ENCODE data around the gene LPGAT1.

The LPGAT1 gene

GRCh38 chr1:211751438-211751837 lies 79.1 kb downstream of the LPGAT1 start:
- DNase-seq (ENCODE audit: low spot score): no peak
- TF ChIP-seq CTCF (IDR thresholded peaks at IDR 0.05): no peak
- Histone ChIP-seq H3K4me3 (no peak overlapping the region), H3K27ac (no peak overlapping the region)

GRCh38 chr1:211750599-211750998 lies 80.0 kb downstream of the LPGAT1 start:
- DNase-seq (ENCODE audit: low spot score): no peak
- Histone ChIP-seq H3K4me3 (no peak overlapping the region), H3K27ac (no peak overlapping the region)
- TF ChIP-seq CTCF (IDR thresholded peaks at IDR 0.05): no peak

GRCh38 chr1:211749251-211749650 lies 81.3 kb downstream of the LPGAT1 start:
- no peak for TF ChIP-seq CTCF (IDR thresholded peaks at IDR 0.05)
- H3K27ac ChIP-seq: no peak overlapping the region
- no peak for DNase-seq (ENCODE audit: low spot score)
- H3K4me3 ChIP-seq: no peak overlapping the region

- Histone ChIP-seq H3K27ac (no peak overlapping the region), H3K4me3 (no peak overlapping the region)
- no peak for DNase-seq (ENCODE audit: low spot score)
Observed at GRCh38 chr1:211748810-211749209, 81.8 kb downstream of the LPGAT1 start.

GRCh38 chr1:211742889-211743529 lies 87.6 kb downstream of the LPGAT1 start:
- DNase-seq (ENCODE audit: low spot score): no peak
- no peak for TF ChIP-seq CTCF (IDR thresholded peaks at IDR 0.05)
- Histone ChIP-seq H3K4me3 (no peak overlapping the region), H3K27ac (no peak overlapping the region)

More at GRCh38 chr1:211748810-211749209, 81.8 kb downstream of the LPGAT1 start:
- no peak for TF ChIP-seq CTCF (IDR thresholded peaks at IDR 0.05)

GRCh38 chr1:211742272-211742671 lies 88.3 kb downstream of the LPGAT1 start:
- Histone ChIP-seq H3K27ac (no peak overlapping the region), H3K4me3 (no peak overlapping the region)
- no peak for DNase-seq (ENCODE audit: low spot score)
- no peak for TF ChIP-seq CTCF (IDR thresholded peaks at IDR 0.05)

- TF ChIP-seq CTCF (IDR thresholded peaks at IDR 0.05): no peak
- no peak overlapping the region for H3K27ac ChIP-seq
Observed at GRCh38 chr1:211741788-211742187, 88.8 kb downstream of the LPGAT1 start.

More at GRCh38 chr1:211741788-211742187, 88.8 kb downstream of the LPGAT1 start:
- no peak for DNase-seq (ENCODE audit: low spot score)
- H3K4me3 ChIP-seq: no peak overlapping the region
